ENCODE results near the gene PAFAH1B2.

DNA sequence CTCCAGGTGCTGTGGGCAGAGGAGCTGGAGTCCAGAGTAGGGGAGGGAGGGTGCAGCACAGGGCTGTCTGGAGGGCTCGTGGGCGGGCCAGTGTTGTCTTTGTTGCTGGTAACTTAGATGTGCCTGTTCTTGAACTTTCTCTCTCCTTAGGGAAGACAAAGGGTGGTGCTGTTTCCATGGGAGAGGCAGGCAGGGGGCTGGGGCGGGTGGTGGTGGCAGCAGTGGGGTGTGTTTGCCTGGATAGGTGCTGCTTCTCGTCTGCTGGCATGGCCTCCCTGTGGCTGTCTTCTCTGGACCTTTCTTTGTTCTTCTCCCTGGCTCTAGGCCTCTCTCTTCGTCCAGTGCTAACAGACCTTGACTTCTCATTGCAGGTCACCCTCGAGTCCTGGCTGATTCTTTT, 42.9 kb downstream of the PAFAH1B2 start:
- TF ChIP-seq, protein P1, sequence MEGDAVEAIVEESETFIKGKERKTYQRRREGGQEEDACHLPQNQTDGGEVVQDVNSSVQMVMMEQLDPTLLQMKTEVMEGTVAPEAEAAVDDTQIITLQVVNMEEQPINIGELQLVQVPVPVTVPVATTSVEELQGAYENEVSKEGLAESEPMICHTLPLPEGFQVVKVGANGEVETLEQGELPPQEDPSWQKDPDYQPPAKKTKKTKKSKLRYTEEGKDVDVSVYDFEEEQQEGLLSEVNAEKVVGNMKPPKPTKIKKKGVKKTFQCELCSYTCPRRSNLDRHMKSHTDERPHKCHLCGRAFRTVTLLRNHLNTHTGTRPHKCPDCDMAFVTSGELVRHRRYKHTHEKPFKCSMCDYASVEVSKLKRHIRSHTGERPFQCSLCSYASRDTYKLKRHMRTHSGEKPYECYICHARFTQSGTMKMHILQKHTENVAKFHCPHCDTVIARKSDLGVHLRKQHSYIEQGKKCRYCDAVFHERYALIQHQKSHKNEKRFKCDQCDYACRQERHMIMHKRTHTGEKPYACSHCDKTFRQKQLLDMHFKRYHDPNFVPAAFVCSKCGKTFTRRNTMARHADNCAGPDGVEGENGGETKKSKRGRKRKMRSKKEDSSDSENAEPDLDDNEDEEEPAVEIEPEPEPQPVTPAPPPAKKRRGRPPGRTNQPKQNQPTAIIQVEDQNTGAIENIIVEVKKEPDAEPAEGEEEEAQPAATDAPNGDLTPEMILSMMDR (IDR thresholded peaks at IDR 0.05 in 8 of 11, conservative IDR thresholded peaks at IDR 0.05 in 3 of 11) = no peak
- no peak for TF ChIP-seq POLR2A (IDR thresholded peaks at IDR 0.05)
